Adrenal gland (tissue), 12 donors: ENCODE data around the gene HDGFL3. TPM values are rescaled to one million over a fixed set of nuclear protein-coding genes. Genes with fewer than 3 reads are reported as not detected.

Experiments used
- DNase-seq, 7 donors: peaks; one replicate each; pipeline ENCODE4 v3.0.0-alpha.2; 2019 to 2020
- H3K27ac ChIP-seq, 5 donors: fragments of 200-600 bp; sonication (generic) in 4 of 5; 1 replicate in 3 of 5; 2 replicates in 2 of 5; pipeline versions ENCODE4 v1.5.1 to v1.8.0; 2016 to 2020; ENCODE audit warnings: mild to moderate bottlenecking in 1 of 5
- H3K27me3 ChIP-seq: fragments of 200-600 bp; 2 replicates; pipeline ENCODE4 v1.8.0; 2021
- H3K36me3 ChIP-seq, 2 donors: fragments of 200-600 bp; replicated peaks in 1 of 2; 1 replicate in 1 of 2; 2 replicates in 1 of 2; pipeline versions ENCODE4 v1.5.1 to v1.8.0; 2018 to 2022
- H3K4me1 ChIP-seq, 2 donors: fragments of 200-600 bp; replicated peaks in 1 of 2; 1 replicate in 1 of 2; 2 replicates in 1 of 2; pipeline versions ENCODE4 v1.5.1 to v1.8.0; 2018 to 2021
- H3K4me3 ChIP-seq, 4 donors: fragments of 200-600 bp; sonication (generic) in 3 of 4; one replicate each; pipeline ENCODE4 v1.5.1; 2016 to 2018
- H3K9me3 ChIP-seq, 3 donors: fragments of 200-600 bp; sonication (generic) in 1 of 3; replicated peaks in 1 of 3; 1 replicate in 2 of 3; 2 replicates in 1 of 3; pipeline versions ENCODE4 v1.5.1 to v1.8.0; 2016 to 2021
- POLR2A ChIP-seq, 2 donors: fragments of 450-650 bp; IDR thresholded peaks; one replicate each; pipeline ENCODE4 v1.6.1; 2017; ENCODE audit warnings: antibody characterized with exemption in 2 of 2, mild to moderate bottlenecking in 2 of 2, moderate library complexity in 1 of 2
- WGBS, 4 donors: extraction: QIAGEN DNeasy Blood & Tissue Kit in 2 of 4; methylation state at CpG; one replicate each; pipeline versions ENCODE4 v1.1.5 to v1.1.7; 2013 to 2017; 5-methylcytosine and 5-hydroxymethylcytosine counted together
- intact Hi-C, 2 donors: fragments of 100-400 bp; cut with DNase I; formaldehyde crosslinking; loops; one replicate each; pipeline versions ENCODE4 v1.14.1 to v1.15.0; 2022 to 2023
- polyA plus RNA-seq, 3 donors: library from polyadenylated mRNA; stranded (reverse); fragments of 200-250 nt in 2 of 3; fragments of 350-450 nt in 1 of 3; fragmentation: Illumina TruSeq in 1 of 3; extraction: RNeasy Lipid Tissue Mini Kit (QIAGEN cat#74804) in 1 of 3; gene quantifications; one replicate each; pipeline ENCODE4 v1.2.3, GENCODE V29; 2013 to 2014
- total RNA-seq, 9 donors: library from RNA; depleted of rRNA in 4 of 9; stranded (reverse); fragments of >200 nt in 4 of 9; fragments of 120-200 nt in 1 of 9; fragmentation: NEBNext Ultra II Directional in 1 of 9; extraction: Animal tissue kit (Norgen Biotek cat#: 25700) in 1 of 9; gene quantifications; one replicate each; pipeline versions ENCODE4 v1.1.0 to v1.2.4, GENCODE V29; 2013 to 2023
- TF ChIP-seq, protein P1 (sequence below), 6 experiments: fragments of 450-650 bp in 4 of 6; fragments of 200-600 bp in 2 of 6; sonication (generic) in 1 of 6; IDR thresholded peaks; 1 replicate in 5 of 6; 2 replicates in 1 of 6; pipeline versions ENCODE4 v1.5.1 to v1.8.0; 2016 to 2021; ENCODE audit warnings: antibody characterized with exemption in 6 of 6, mild to moderate bottlenecking in 2 of 6, moderate library complexity in 1 of 6
- donor health status: healthy with polysubstance abuse.
- donor health status: Bipolar disorder and iron deficiency.
- donor health status: DM: yes; HTN: yes; CAD: no.
- donor health status: DM: no; HTN: no; CAD: no.
- donor health status: DM: no; HTN: no; CAD: no.
- donor health status: DM: yes; HTN: yes; CAD: no.

HDGFL3 gene
- total and polyA plus RNA-seq, 12 donors = 9.3 to 82.2 (median 52.9) TPM

DNA sequence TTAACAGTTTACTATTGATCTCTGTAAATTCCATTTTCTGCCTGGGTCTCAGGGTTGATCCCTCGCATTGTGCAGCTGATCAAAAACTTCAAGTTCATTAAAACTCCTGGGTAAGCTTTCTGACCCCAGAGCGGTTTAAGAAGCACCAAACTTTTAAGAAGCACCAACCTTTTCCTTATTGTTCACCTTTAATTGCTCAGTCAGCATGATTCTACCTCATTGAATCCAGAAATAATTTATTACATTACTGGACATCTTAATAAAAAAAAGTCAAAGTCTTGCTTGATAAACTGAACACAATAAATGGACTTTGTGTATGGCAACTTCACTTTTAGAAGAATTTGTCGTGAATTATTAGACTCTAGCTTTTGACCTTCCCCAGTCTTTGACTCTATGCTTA lies 46.9 kb downstream of the HDGFL3 start:
- WGBS, 4 donors = 93 to 96% (median 95%) methylated on average over 3 of the region's 3 CpGs
- H3K4me1 ChIP-seq = no peaks in the 10 kb centered on the region
- no peak overlapping the region for H3K4me3 ChIP-seq
- no peak for TF ChIP-seq POLR2A (IDR thresholded peaks at IDR 0.05)
- TF ChIP-seq, protein P1, sequence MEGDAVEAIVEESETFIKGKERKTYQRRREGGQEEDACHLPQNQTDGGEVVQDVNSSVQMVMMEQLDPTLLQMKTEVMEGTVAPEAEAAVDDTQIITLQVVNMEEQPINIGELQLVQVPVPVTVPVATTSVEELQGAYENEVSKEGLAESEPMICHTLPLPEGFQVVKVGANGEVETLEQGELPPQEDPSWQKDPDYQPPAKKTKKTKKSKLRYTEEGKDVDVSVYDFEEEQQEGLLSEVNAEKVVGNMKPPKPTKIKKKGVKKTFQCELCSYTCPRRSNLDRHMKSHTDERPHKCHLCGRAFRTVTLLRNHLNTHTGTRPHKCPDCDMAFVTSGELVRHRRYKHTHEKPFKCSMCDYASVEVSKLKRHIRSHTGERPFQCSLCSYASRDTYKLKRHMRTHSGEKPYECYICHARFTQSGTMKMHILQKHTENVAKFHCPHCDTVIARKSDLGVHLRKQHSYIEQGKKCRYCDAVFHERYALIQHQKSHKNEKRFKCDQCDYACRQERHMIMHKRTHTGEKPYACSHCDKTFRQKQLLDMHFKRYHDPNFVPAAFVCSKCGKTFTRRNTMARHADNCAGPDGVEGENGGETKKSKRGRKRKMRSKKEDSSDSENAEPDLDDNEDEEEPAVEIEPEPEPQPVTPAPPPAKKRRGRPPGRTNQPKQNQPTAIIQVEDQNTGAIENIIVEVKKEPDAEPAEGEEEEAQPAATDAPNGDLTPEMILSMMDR (IDR thresholded peaks at IDR 0.05) = no peak
- intact Hi-C loops = no loop called here
- H3K27me3 ChIP-seq = no peaks in the 10 kb centered on the region
- no peak for DNase-seq
- no peaks in the 10 kb centered on the region for H3K9me3 ChIP-seq
- H3K36me3 ChIP-seq = peaks cover 0 to 14% of the 10 kb centered on the region in 2 donors
- no peak overlapping the region for H3K27ac ChIP-seq

DNA sequence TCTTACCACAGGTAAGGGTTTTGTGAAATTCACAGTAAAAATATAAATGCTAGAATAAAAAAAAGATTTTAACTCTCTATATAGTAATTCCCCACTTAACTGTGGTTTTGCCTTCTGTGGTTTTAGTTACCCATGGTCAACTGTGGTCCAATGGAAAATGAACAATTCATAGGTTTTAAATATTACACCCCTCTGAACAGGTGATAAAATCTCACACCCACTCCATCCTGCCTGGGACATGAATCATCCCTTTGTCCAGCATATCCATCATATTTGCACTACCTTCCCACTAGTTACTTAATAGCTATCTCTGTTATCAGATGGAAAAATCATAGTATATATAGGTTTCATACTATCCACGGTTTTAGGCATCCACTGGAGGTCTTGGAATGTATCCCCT lies 49.2 kb downstream of the HDGFL3 start:
- Histone ChIP-seq H3K9me3 (no peaks in the 10 kb centered on the region), H3K27ac (no peak overlapping the region), H3K27me3 (no peaks in the 10 kb centered on the region), H3K4me3 (no peak overlapping the region), H3K36me3 (peaks cover 0 to 14% of the 10 kb centered on the region in 2 donors), H3K4me1 (no peaks in the 10 kb centered on the region)
- DNase-seq = no peak
- no peak for TF ChIP-seq POLR2A (IDR thresholded peaks at IDR 0.05)
- TF ChIP-seq, protein P1 (IDR thresholded peaks at IDR 0.05) = no peak
- WGBS, 4 donors = 84 to 100% (median 94%) methylated on average over 1 of the region's 1 CpG
- intact Hi-C loops = no loop called here

DNA sequence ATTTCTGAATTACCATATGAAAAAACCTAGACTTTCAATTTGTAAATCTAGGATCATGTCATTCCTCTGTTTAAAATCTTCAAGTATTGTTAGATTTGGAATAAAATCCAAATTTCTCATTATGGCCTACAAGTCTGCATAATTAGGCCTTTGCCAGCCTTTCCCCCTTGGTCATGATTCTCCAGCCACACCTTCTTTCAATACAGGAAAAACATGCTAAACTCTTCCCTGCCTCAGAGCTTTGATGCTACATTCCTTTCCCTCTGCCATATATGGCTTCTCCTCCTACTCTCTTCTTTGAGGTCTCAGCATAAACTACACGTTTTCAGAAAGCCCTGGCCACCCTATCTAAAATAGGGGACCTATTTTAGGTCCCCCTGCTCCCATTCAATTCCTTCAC lies 51.7 kb downstream of the HDGFL3 start:
- intact Hi-C loops = no loop called here
- Histone ChIP-seq H3K4me1 (no peaks in the 10 kb centered on the region), H3K9me3 (no peaks in the 10 kb centered on the region), H3K4me3 (no peak overlapping the region), H3K27me3 (no peaks in the 10 kb centered on the region), H3K36me3 (peaks cover 0 to 18% of the 10 kb centered on the region in 2 donors), H3K27ac (no peak overlapping the region)
- WGBS, 4 donors = 71 to 81% (median 76%) methylated on average over 1 of the region's 1 CpG
- DNase-seq = no peak
- no peak for TF ChIP-seq POLR2A (IDR thresholded peaks at IDR 0.05)
- TF ChIP-seq, protein P1 (IDR thresholded peaks at IDR 0.05) = no peak

DNA sequence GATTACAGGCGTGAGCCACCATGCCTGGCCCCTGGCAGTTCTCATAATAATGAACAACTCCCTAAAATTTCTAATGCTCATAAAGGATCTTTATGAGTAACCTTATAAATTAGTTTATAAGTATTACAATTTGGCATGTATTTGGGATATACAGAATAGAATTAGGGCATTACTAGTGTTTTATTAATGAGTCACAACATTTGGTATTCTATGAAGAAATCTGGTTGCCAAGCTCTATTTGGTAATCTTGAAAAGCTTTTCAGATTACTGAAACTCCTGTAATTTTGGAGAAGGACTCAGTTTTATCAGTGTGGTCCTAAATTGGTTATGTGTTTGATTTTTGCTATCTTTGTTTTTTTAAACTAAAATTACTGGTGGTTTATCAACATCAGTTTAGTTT lies 54.3 kb downstream of the HDGFL3 start:
- DNase-seq = no peak
- no peak overlapping the region for H3K4me3 ChIP-seq
- intact Hi-C loops = no loop called here
- WGBS, 4 donors = 80 to 100% (median 93%) methylated on average over 1 of the region's 1 CpG
- no peak overlapping the region for H3K27ac ChIP-seq
- no peaks in the 10 kb centered on the region for H3K4me1 ChIP-seq
- no peaks in the 10 kb centered on the region for H3K9me3 ChIP-seq
- H3K27me3 ChIP-seq = no peaks in the 10 kb centered on the region
- no peak for TF ChIP-seq POLR2A (IDR thresholded peaks at IDR 0.05)
- TF ChIP-seq, protein P1 (IDR thresholded peaks at IDR 0.05) = no peak
- H3K36me3 ChIP-seq = peaks cover 0 to 39% of the 10 kb centered on the region in 2 donors
